Activated naive CD4-positive, alpha-beta T cell treated with anti-CD3 and anti-CD28 coated beads for 36 hours (primary cell): Measurements from ENCODE around the gene PTPRN2. TPM values are rescaled to one million over a fixed set of nuclear protein-coding genes. Genes with fewer than 3 reads are reported as not detected.

Experiments
- CTCF ChIA-PET: fragments of 350-600 bp; sonication (Branson Sonifier 250); formaldehyde crosslinking; loops from one replicate; lab custom pipeline; 2021; ENCODE audit warnings: antibody characterized with exemption; lab: Charles Lee
- DNase-seq: peaks from one replicate; pipeline ENCODE4 v3.0.0-alpha.2; 2020
- H3K27ac Mint-ChIP-seq: one replicate; pipeline ENCODE4 v1.8.0; 2021; ENCODE audit warnings: mild to moderate bottlenecking, mixed read lengths
- H3K27me3 Mint-ChIP-seq: one replicate; pipeline ENCODE4 v1.8.0; 2021; ENCODE audit warnings: low read depth, mixed read lengths
- H3K36me3 Mint-ChIP-seq: one replicate; pipeline ENCODE4 v1.8.0; 2021; ENCODE audit warnings: low read depth, mixed read lengths
- H3K4me1 Mint-ChIP-seq: one replicate; pipeline ENCODE4 v1.8.0; 2021; ENCODE audit warnings: low read depth, mixed read lengths
- H3K4me3 Mint-ChIP-seq: one replicate; pipeline ENCODE4 v1.8.0; 2021; ENCODE audit warnings: mild to moderate bottlenecking, moderate library complexity, mixed read lengths
- H3K9me3 Mint-ChIP-seq: one replicate; pipeline ENCODE4 v1.8.0; 2021; ENCODE audit warnings: mixed read lengths
- intact Hi-C: fragments of 100-400 bp; cut with micrococcal nuclease; formaldehyde crosslinking; loops from one replicate; pipeline ENCODE4 v1.15.1; 2023
- total RNA-seq, 2 experiments: library from RNA; stranded (reverse); gene quantifications; one replicate each; pipeline ENCODE4 v1.2.3, GENCODE V29; 2021

The PTPRN2 gene
- total RNA-seq, 2 experiments from 2014 or later, result 0.54 to 0.62 TPM

DNA sequence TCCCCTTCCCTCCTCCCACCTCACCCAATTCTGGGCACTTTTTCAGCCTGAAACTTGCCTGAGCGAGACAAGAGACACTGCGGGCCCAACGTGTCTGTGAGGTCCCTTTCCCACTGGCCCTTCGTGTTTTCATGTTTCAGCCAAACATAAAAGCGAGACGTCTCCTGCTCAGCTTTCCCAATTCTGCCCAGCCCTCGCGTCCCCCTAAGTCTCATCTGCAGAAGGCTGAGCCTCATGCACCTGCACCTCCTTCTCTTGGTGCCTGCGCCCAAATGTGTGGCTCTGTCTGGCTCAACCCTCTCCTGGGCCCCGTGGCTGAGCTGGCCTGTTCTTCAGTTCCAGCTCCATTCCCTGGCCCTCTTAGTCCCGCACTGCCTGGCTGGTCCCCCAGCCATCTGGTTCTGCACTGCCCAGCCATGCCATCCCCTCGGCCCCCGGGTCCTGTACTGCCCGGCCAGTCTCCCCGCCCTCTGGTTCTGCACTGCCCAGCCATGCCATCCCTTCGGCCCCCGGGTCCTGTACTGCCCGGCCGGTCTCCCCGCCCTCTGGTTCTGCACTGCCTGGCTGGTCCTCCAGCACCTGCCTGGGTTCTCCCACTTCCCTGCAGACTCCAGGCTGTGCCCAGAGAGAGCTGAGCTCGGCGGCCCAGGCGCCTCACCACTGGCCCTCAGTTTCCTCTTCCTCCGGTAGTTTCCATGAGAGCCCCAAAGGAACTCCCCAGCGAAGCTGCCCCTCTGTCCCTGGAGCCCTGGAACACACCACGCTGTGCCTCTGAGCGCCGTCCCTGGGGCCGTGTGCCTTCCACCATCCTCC lies 1026.7 kb downstream of the PTPRN2 start:
- DNase-seq, result no peak
- intact Hi-C loops, result no loop called here
- CTCF ChIA-PET, result interaction anchor here (0.7 to 1.3 kb wide), 3 partner anchors 24 to 128 kb away, joined by 3 to 4 read pairs (median 3); no protein-coding TSS in a partner anchor
- H3K27me3 Mint-ChIP-seq, result no peaks in the 10 kb centered on the region
- no peaks in the 10 kb centered on the region for H3K4me1 Mint-ChIP-seq
- no peak overlapping the region for H3K27ac Mint-ChIP-seq
- H3K9me3 Mint-ChIP-seq, result no peaks in the 10 kb centered on the region
- H3K36me3 Mint-ChIP-seq, result no peaks in the 10 kb centered on the region
- H3K4me3 Mint-ChIP-seq, result no peak overlapping the region

- H3K9me3 Mint-ChIP-seq, result no peaks in the 10 kb centered on the region
- H3K4me3 Mint-ChIP-seq, result no peak overlapping the region
- no peaks in the 10 kb centered on the region for H3K4me1 Mint-ChIP-seq
- CTCF ChIA-PET, result interaction anchor here (1.1 to 1.3 kb wide), 2 partner anchors 56 to 128 kb away, joined by 3 to 4 read pairs; no protein-coding TSS in a partner anchor
- H3K36me3 Mint-ChIP-seq, result no peaks in the 10 kb centered on the region
- no peaks in the 10 kb centered on the region for H3K27me3 Mint-ChIP-seq
- intact Hi-C loops, result no loop called here
- H3K27ac Mint-ChIP-seq, result no peak overlapping the region
- DNase-seq, result no peak
Observed at GRCh38 chr7:157560258-157560654, 1027.4 kb downstream of the PTPRN2 start.

GRCh38 chr7:157559596-157560257 lies 1027.9 kb downstream of the PTPRN2 start:
- H3K27ac Mint-ChIP-seq, result no peak overlapping the region
- no peaks in the 10 kb centered on the region for H3K36me3 Mint-ChIP-seq
- no peaks in the 10 kb centered on the region for H3K9me3 Mint-ChIP-seq
- H3K27me3 Mint-ChIP-seq, result no peaks in the 10 kb centered on the region
- H3K4me3 Mint-ChIP-seq, result no peak overlapping the region
- intact Hi-C loops, result no loop called here
- no peak for DNase-seq
- CTCF ChIA-PET, result interaction anchor here (1.1 kb wide), 1 partner anchor 55 kb away, joined by 4 read pairs; no protein-coding TSS in a partner anchor
- no peaks in the 10 kb centered on the region for H3K4me1 Mint-ChIP-seq

DNA sequence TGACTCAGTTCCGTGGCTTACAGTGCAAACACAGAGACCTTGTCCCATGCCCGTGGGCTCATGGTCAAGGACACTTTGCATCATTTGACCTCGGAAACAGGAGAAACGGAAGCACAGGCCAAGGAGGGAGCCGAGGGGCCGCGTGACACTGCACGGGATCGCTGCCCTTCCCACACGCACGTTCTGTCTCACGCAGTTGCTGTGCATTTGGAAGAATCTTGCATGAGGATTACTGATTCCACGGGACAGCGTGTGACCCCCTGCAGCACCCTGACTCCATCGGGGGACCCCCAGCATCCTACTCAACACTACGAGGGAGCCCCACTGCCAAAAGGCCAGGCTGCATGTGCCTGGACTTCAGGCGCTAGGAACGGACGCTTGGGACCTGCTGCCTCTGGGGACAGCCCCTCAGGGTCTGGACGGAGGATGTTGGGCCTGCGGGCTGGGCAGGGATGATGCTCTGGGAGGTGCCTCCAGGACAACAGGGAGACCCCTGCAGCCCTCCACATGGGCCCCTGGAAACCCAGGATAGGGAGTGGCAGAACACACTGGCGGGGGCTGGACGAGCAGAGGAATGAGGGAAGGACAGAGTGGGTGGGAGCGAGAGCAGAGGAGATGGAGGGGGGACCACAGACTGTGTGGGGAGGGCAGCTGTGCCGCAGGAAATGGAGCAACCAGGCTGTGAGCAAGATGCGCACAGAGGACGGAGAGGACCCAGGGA lies 1028.6 kb downstream of the PTPRN2 start:
- H3K27me3 Mint-ChIP-seq, result no peaks in the 10 kb centered on the region
- CTCF ChIA-PET, result no interaction called here

GRCh38 chr7:157558516-157558874 lies 1029.1 kb downstream of the PTPRN2 start:
- no peaks in the 10 kb centered on the region for H3K27me3 Mint-ChIP-seq
- no peak overlapping the region for H3K27ac Mint-ChIP-seq
- DNase-seq, result no peak
- no peaks in the 10 kb centered on the region for H3K36me3 Mint-ChIP-seq
- H3K9me3 Mint-ChIP-seq, result no peaks in the 10 kb centered on the region
- no peaks in the 10 kb centered on the region for H3K4me1 Mint-ChIP-seq
- no peak overlapping the region for H3K4me3 Mint-ChIP-seq
- CTCF ChIA-PET, result no interaction called here
- intact Hi-C loops, result no loop called here

More for the DNA sequence above, 1028.6 kb downstream of the PTPRN2 start:
- H3K9me3 Mint-ChIP-seq, result no peaks in the 10 kb centered on the region
- H3K4me3 Mint-ChIP-seq, result no peak overlapping the region
- H3K27ac Mint-ChIP-seq, result no peak overlapping the region
- intact Hi-C loops, result no loop called here
- DNase-seq, result no peak
- H3K36me3 Mint-ChIP-seq, result no peaks in the 10 kb centered on the region
- H3K4me1 Mint-ChIP-seq, result no peaks in the 10 kb centered on the region

- no peak for DNase-seq
- Mint-ChIP-seq H3K36me3 (no peaks in the 10 kb centered on the region), H3K27ac (no peak overlapping the region), H3K4me1 (no peaks in the 10 kb centered on the region), H3K9me3 (no peaks in the 10 kb centered on the region), H3K4me3 (no peak overlapping the region), H3K27me3 (no peaks in the 10 kb centered on the region)
- CTCF ChIA-PET, result no interaction called here
- intact Hi-C loops, result no loop called here
Observed at GRCh38 chr7:157558061-157558460, 1029.6 kb downstream of the PTPRN2 start.

DNA sequence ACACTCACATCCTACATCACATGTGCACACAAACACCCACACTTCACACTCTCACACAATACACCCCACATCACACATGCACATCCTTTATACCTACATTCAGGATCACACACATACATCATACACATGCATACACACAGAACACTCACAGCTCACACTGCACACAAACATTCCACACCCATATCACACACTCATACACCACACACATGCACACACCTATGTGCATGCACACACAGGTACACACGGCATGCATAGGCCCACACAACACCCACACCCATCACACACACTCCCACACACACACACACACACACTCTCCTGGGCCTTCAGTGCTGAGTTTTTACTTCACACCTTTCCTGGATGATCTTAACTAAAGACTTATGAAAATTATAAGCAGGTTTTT lies 1030.4 kb downstream of the PTPRN2 start:
- H3K4me3 Mint-ChIP-seq, result no peak overlapping the region
- H3K9me3 Mint-ChIP-seq, result no peaks in the 10 kb centered on the region
- H3K27me3 Mint-ChIP-seq, result no peaks in the 10 kb centered on the region
- no peaks in the 10 kb centered on the region for H3K36me3 Mint-ChIP-seq
- H3K27ac Mint-ChIP-seq, result no peak overlapping the region
- intact Hi-C loops, result no loop called here
- no peak for DNase-seq
- H3K4me1 Mint-ChIP-seq, result no peaks in the 10 kb centered on the region
- CTCF ChIA-PET, result no interaction called here

DNA sequence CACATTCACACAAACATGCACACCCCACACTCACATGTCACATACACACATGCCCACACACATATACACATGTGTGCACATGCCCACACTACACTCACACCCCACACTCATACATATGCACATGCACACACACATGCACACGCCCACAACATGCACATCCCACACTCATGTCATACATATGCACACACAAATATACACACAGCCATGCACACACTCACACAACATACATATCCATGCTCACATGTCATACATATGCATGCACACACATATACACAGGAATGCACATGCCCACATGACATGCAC lies 1031.0 kb downstream of the PTPRN2 start:
- Mint-ChIP-seq H3K27me3 (no peaks in the 10 kb centered on the region), H3K4me1 (no peaks in the 10 kb centered on the region), H3K9me3 (no peaks in the 10 kb centered on the region), H3K36me3 (no peaks in the 10 kb centered on the region), H3K4me3 (no peak overlapping the region), H3K27ac (no peak overlapping the region)
- CTCF ChIA-PET, result no interaction called here
- no peak for DNase-seq
- intact Hi-C loops, result no loop called here

DNA sequence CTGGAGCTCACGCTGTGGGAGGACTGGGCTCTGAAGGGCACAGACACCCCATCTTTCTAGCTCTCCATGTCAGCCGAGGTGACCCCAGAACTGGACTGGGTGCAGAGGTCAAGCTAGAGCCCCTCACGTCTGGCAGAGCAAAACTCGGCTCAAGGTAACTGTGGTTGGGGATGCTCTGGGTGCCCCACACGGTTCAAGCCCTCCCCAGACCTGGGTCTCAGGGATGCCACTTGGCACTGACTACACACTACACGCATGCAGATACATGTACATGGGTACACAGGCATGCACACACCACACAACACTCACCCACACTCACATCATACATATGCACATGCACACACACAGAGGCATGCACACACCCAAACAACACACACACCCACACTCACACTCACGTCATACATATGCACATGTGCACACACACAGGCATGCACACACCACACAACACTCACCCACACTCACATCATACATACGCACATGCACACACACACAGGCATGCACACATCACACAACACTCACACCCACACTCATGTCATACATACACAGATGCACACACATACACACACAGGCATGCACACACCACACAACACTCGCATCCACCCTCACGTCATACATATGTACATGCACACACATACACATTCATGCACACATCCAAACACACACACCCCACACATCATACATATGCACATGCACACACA lies 1031.5 kb downstream of the PTPRN2 start:
- Mint-ChIP-seq H3K9me3 (no peaks in the 10 kb centered on the region), H3K4me3 (no peak overlapping the region), H3K4me1 (no peaks in the 10 kb centered on the region), H3K36me3 (no peaks in the 10 kb centered on the region), H3K27me3 (no peaks in the 10 kb centered on the region), H3K27ac (no peak overlapping the region)
- CTCF ChIA-PET, result no interaction called here
- DNase-seq, result no peak
- intact Hi-C loops, result no loop called here

DNA sequence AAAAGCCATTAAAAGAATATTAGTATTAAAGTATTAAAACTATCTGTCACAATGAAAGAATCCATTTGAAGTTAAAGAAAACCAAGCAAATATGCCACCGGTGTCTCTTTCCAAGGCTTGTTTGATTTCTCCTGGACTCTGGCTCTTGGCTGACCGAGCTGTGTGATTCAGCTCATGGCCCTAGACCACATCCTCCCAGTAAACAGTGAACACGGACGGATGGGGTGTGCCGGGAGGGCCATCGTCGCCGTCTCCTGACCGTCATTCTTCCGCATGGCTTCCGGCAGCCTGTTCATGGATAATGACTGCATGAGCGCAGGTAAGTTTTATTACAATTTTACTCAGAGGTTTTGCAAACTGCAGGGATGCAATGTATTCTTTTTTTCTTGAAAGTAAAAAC lies 1032.3 kb downstream of the PTPRN2 start:
- intact Hi-C loops, result no loop called here
- DNase-seq, result no peak
- no peak overlapping the region for H3K27ac Mint-ChIP-seq
- no peaks in the 10 kb centered on the region for H3K36me3 Mint-ChIP-seq
- H3K27me3 Mint-ChIP-seq, result no peaks in the 10 kb centered on the region
- H3K4me3 Mint-ChIP-seq, result no peak overlapping the region
- H3K4me1 Mint-ChIP-seq, result no peaks in the 10 kb centered on the region
- no peaks in the 10 kb centered on the region for H3K9me3 Mint-ChIP-seq
- CTCF ChIA-PET, result no interaction called here

- no peaks in the 10 kb centered on the region for H3K9me3 Mint-ChIP-seq
- no peaks in the 10 kb centered on the region for H3K36me3 Mint-ChIP-seq
- DNase-seq, result no peak
- CTCF ChIA-PET, result no interaction called here
- H3K27ac Mint-ChIP-seq, result no peak overlapping the region
- no peak overlapping the region for H3K4me3 Mint-ChIP-seq
- H3K4me1 Mint-ChIP-seq, result no peaks in the 10 kb centered on the region
- intact Hi-C loops, result no loop called here
- H3K27me3 Mint-ChIP-seq, result no peaks in the 10 kb centered on the region
Observed at GRCh38 chr7:157554393-157555238, 1033.0 kb downstream of the PTPRN2 start.
